ENCODE results near the gene MVD.

The MVD gene

DNA sequence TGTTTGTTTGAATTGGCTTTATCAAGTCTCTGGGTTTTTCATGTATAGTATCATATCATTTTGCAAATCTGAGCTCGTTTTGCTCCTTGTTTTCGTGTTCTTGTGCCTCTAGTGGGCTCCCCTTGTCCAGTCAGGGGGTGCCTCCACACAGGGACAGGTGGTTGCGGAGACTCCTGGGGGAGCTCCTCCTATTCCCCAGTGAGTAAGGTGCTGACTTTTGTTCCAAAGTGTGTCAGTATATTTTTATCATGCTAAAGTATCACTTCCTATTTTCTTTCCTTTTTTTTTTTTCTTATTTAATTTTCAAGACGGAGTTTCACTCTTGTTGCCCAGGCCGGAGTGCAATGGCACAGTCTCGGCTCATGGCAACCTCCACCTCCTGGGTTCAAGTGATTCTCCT lies 54.8 kb downstream of the MVD start:
- DNase-seq (ENCODE audit: low read depth in 2 of 2) = no peak

- DNase-seq (ENCODE audit: low read depth in 2 of 2) = no peak
Measured at GRCh38 chr16:88606148-88606757, 56.6 kb downstream of the MVD start.

DNA sequence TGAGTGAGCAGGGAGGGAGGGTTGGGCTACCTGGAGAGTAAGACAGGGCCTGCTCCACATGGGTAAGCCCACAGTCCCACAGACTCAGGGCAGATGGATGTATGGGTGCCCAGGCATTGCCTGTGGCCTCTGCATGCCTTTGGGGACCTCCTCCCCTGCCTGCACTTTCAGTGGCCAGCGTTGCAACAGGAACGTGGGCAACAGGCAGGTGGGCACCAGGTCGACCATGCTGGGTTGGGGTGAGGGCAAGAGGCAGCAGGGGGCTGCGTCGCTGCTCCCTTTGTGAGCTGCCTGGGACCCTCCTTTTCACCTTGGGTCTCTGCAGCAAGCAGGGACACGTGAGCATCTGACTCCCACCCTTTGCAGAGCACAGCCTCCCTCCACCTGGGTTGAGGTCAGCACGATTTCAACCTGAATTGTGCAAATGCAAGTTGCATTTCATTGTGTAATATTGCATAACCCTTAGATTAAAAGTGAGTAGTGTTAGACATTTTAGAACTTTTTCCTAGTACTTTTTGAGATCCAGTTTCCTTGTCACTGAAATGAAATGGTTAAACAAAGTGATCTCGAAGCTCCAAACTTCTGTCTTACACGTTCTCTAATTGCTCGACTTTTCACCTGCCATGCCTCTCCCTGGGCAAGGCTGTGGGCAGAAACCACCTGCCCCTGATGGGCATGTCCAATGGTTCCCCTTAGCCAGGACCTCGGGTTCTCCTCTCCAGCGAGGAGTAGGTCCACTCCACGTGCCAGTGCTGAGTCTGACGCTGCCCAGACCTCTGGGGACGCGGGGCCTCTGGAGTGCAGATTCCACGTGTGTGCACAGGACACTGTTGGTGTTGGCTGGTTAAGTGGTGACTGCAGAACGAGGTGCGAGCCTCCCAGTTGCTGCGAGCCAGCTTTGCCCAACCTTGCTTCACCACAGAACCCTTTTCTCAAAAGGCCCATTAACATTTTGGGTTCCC lies 57.4 kb downstream of the MVD start:
- DNase-seq (ENCODE audit: low read depth in 2 of 2) = no peak

DNA sequence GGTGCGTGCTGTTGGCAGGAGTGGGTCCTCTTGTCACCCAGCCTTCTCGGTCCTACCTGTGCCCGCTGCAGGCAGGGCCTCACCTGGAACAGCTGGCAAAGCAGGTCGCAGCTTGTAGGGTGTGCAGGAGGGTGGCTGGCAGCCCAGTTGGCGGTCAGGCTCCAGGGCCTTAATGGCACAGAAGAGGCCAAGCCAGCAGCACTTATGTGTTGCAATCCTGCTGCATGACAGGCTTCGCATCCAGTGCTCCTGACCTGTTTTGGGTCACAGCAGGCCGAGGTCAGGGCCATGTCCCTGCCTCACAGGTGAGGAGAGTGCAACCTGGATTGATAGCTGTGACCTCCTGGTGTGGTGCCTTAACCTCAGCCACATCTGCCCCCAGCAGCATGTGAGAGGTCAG lies 60.8 kb downstream of the MVD start:
- no peak for DNase-seq (ENCODE audit: low read depth in 2 of 2)
